MM.1S (cell line): Measurements from ENCODE around the gene FFAR2.

Experiments used
- EZH2 ChIP-seq: fragments of 300-600 bp; sonication (generic); optimal IDR thresholded peaks from 2 replicates; pipeline ENCODE3; 2017; ENCODE audit warnings: low read depth, mild to moderate bottlenecking, antibody characterized with exemption, low read length, mixed read lengths
- EZH2phosphoT487 ChIP-seq: fragments of 300-600 bp; sonication (generic); IDR thresholded peaks from 2 replicates; pipeline ENCODE4 v1.6.1; 2018; ENCODE audit warnings: antibody characterized with exemption, low read length
- TF ChIP-seq, protein P1 (sequence below): fragments of 300-600 bp; sonication (generic); IDR thresholded peaks from 2 replicates; pipeline ENCODE4 v1.5.1; 2016; ENCODE audit warnings: antibody characterized with exemption, low read length, mixed read lengths

DNA sequence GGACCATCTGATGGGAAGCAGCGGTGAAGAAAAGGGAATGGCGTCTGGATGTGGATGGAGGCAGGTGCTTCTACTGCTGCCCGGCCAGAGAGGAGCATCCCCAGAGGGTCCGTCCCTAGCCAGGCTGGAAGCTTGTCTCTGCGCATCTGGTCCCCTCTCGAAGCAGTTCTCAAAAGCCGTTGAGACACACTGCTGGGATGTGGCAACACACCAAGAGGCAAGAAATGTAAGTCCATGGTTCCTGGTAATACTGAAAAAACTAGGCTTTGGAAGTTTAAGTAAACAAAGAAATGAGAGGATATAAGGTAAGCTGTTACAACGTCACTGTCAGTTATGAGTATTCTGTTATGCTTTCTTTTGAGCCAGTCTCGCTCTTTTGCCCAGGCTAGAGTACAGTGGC is 15.1 kb upstream of the FFAR2 start:
- TF ChIP-seq EZH2, result no peak
- TF ChIP-seq EZH2phosphoT487, result no peak
- TF ChIP-seq, protein P1, sequence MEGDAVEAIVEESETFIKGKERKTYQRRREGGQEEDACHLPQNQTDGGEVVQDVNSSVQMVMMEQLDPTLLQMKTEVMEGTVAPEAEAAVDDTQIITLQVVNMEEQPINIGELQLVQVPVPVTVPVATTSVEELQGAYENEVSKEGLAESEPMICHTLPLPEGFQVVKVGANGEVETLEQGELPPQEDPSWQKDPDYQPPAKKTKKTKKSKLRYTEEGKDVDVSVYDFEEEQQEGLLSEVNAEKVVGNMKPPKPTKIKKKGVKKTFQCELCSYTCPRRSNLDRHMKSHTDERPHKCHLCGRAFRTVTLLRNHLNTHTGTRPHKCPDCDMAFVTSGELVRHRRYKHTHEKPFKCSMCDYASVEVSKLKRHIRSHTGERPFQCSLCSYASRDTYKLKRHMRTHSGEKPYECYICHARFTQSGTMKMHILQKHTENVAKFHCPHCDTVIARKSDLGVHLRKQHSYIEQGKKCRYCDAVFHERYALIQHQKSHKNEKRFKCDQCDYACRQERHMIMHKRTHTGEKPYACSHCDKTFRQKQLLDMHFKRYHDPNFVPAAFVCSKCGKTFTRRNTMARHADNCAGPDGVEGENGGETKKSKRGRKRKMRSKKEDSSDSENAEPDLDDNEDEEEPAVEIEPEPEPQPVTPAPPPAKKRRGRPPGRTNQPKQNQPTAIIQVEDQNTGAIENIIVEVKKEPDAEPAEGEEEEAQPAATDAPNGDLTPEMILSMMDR, result no peak
